HG02642 (cell line): ENCODE results near the gene GNAS.

Experiments used
- ATAC-seq: cut with Tn5 transposase; IDR thresholded peaks from one replicate; pipeline ENCODE4 v1.9.1; 2021; ENCODE audit warnings: mild to moderate bottlenecking; ENCODE audit not compliant: unreplicated experiment, poor library complexity

GNAS gene

DNA sequence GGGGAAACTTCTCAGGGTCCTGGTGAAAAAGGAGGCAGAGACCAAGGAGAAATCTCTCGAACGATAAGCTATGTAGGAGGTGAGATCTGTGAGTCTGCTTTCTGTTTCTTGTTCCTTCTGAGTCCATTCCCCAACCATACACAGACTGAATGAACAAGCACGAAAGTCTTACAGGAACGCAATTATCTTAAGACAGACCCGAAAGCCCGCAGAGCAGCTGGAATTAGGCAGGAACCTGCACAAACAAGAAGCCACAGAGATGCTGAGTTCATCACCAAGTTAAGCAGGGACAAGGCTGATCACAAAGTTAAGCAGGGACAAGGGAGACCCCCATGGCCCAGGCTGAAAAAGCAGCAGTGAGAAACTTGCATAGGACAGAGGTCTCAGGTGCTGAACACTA, 107.1 kb downstream of the GNAS start:
- no peak for ATAC-seq
